ENCODE measurements around the gene ITPK1.

GRCh38 chr14:92922883-92923743 lies 192.6 kb downstream of the ITPK1 start, which contains the start of gene CHGA:
- TF ChIP-seq, protein P1, sequence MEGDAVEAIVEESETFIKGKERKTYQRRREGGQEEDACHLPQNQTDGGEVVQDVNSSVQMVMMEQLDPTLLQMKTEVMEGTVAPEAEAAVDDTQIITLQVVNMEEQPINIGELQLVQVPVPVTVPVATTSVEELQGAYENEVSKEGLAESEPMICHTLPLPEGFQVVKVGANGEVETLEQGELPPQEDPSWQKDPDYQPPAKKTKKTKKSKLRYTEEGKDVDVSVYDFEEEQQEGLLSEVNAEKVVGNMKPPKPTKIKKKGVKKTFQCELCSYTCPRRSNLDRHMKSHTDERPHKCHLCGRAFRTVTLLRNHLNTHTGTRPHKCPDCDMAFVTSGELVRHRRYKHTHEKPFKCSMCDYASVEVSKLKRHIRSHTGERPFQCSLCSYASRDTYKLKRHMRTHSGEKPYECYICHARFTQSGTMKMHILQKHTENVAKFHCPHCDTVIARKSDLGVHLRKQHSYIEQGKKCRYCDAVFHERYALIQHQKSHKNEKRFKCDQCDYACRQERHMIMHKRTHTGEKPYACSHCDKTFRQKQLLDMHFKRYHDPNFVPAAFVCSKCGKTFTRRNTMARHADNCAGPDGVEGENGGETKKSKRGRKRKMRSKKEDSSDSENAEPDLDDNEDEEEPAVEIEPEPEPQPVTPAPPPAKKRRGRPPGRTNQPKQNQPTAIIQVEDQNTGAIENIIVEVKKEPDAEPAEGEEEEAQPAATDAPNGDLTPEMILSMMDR (conservative IDR thresholded peaks at IDR 0.05; ENCODE audit: low read depth, low read length), result no peak
- TF ChIP-seq EZH2 (IDR thresholded peaks at IDR 0.05; ENCODE audit: borderline replicate concordance, low read depth, low read length, poor library complexity, severe bottlenecking), result no peak

Data from A673 (cell line).